ENCODE data around the gene ATP13A4. TPM values are rescaled to one million over a fixed set of nuclear protein-coding genes. Genes with fewer than 3 reads are reported as not detected.

The ATP13A4 gene
- total and polyA plus RNA-seq, 8 donors: 0.46 to 42.6 (median 17.0) TPM

DNA sequence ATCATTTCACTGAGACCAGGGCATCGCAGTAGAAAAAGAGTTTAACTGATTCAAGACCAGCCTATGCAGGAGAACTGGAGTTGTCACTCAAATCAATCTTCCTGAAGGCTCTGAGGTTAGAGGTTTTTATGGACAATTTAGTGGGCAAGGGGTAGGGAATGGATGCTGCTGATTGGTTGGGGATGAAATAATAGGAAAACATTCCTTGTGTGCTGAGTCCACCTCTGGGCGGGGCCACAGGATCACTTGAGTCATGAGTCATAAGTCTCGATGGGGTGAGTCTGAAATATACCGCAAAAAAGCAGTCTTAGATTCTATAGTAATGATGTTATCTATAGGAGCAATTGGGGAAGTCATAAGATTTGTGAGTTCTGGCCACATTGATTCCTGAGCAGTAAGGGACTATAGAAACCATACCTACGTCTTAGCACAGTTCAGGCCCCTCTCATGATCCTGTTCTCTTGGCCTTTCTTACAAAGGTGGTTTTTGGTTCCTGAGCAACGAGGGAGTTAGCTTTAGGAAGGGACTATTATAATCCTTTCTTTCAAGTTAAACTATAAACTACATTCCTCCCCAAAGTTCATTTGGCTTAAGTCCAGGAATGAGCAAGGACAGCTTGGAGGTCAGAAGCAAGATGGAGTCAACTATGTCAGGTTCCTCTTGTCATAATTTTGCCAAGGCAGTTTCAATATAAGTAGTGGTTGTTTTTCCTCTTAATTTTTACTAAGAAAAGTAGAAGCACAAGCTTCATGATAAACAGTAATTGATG is 35.6 kb upstream of the ATP13A4 start:
- peak in 1 of 2 donors; percentile 18 for DNase-seq
- intact Hi-C loops (cut with DNase I; ENCODE audit: low total_unique reads): no loop called here
- 69 to 84% (median 83%) methylated on average over 6 of the region's 6 CpGs for WGBS, 5 donors

DNA sequence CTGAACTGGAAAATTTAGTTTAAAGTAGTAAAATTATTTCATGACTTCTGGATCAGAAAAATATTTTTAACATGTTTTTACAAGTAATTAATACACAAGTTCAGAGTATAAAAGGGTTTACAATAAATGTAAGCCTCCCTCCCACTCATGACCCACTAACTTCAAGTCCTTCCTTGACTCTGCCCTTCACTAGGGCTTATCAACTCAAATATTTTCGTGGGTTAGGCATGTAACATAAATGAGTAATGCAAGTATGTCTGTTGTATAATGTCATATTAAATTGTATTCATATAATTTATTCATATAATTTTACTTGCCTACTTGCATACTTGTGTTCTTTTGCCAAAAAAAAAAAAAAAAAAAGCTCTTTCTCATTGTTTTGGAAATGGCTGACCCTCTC is 34.9 kb upstream of the ATP13A4 start:
- 28 to 40% (median 35%) methylated on average over 1 of the region's 1 CpG for WGBS, 5 donors
- H3K9me3 ChIP-seq: no peaks in the 10 kb centered on the region
- no peaks in the 10 kb centered on the region for H3K36me3 ChIP-seq
- H3K4me1 ChIP-seq: peaks cover 12 to 17% (median 15%) of the 10 kb centered on the region in 4 donors
- H3K27me3 ChIP-seq: no peaks in the 10 kb centered on the region
- H3K27ac ChIP-seq: no peak overlapping the region
- no peak for DNase-seq
- no peak overlapping the region for H3K4me3 ChIP-seq
- intact Hi-C loops (cut with DNase I; ENCODE audit: low total_unique reads): no loop called here
- TF ChIP-seq POLR2A (IDR thresholded peaks at IDR 0.05) (no peak), EP300 (IDR thresholded peaks at IDR 0.05) (no peak), POLR2AphosphoS5 (IDR thresholded peaks at IDR 0.05) (no peak)

More for the DNA sequence above, 35.6 kb upstream of the ATP13A4 start:
- no peaks in the 10 kb centered on the region for H3K36me3 ChIP-seq
- H3K4me3 ChIP-seq: no peak overlapping the region
- peaks cover 13 to 24% (median 22%) of the 10 kb centered on the region in 4 donors for H3K4me1 ChIP-seq
- H3K27ac ChIP-seq: no peak overlapping the region
- H3K9me3 ChIP-seq: no peaks in the 10 kb centered on the region
- TF ChIP-seq EP300 (IDR thresholded peaks at IDR 0.05) (no peak), POLR2AphosphoS5 (IDR thresholded peaks at IDR 0.05) (no peak), POLR2A (IDR thresholded peaks at IDR 0.05) (no peak)
- TF ChIP-seq, protein P1, sequence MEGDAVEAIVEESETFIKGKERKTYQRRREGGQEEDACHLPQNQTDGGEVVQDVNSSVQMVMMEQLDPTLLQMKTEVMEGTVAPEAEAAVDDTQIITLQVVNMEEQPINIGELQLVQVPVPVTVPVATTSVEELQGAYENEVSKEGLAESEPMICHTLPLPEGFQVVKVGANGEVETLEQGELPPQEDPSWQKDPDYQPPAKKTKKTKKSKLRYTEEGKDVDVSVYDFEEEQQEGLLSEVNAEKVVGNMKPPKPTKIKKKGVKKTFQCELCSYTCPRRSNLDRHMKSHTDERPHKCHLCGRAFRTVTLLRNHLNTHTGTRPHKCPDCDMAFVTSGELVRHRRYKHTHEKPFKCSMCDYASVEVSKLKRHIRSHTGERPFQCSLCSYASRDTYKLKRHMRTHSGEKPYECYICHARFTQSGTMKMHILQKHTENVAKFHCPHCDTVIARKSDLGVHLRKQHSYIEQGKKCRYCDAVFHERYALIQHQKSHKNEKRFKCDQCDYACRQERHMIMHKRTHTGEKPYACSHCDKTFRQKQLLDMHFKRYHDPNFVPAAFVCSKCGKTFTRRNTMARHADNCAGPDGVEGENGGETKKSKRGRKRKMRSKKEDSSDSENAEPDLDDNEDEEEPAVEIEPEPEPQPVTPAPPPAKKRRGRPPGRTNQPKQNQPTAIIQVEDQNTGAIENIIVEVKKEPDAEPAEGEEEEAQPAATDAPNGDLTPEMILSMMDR (IDR thresholded peaks at IDR 0.05): no peak
- H3K27me3 ChIP-seq: no peaks in the 10 kb centered on the region

DNA sequence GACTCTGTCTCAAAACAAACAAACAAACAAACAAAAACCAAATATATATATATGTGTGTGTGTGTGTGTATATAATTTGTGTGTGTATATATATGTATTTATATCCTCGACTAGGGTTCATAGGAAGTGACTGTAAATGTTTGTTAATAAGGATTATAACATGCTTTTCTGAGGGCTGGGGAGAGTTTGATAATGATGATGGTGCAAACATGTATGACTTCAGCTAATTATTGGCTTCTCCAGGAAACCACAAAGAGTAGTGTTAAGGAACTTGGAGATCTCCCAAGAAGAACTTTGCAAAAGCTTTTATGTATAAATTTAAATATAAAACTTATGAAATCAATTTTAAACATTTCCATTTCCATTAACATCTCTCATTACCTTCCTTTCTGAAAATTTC is 34.4 kb upstream of the ATP13A4 start:
- no peak for TF ChIP-seq POLR2A (IDR thresholded peaks at IDR 0.05)
- TF ChIP-seq, protein P1 (IDR thresholded peaks at IDR 0.05): no peak
- no peak for TF ChIP-seq EP300 (IDR thresholded peaks at IDR 0.05)
- no peak for TF ChIP-seq POLR2AphosphoS5 (IDR thresholded peaks at IDR 0.05)
- H3K27ac ChIP-seq: no peak overlapping the region
- no peaks in the 10 kb centered on the region for H3K27me3 ChIP-seq
- peaks cover 7 to 12% (median 10%) of the 10 kb centered on the region in 4 donors for H3K4me1 ChIP-seq
- WGBS, 5 donors: 29 to 47% (median 37%) methylated on average over 1 of the region's 1 CpG
- no peak overlapping the region for H3K4me3 ChIP-seq
- intact Hi-C loops (cut with DNase I; ENCODE audit: low total_unique reads): no loop called here
- no peaks in the 10 kb centered on the region for H3K36me3 ChIP-seq
- no peak for DNase-seq
- H3K9me3 ChIP-seq: no peaks in the 10 kb centered on the region

DNA sequence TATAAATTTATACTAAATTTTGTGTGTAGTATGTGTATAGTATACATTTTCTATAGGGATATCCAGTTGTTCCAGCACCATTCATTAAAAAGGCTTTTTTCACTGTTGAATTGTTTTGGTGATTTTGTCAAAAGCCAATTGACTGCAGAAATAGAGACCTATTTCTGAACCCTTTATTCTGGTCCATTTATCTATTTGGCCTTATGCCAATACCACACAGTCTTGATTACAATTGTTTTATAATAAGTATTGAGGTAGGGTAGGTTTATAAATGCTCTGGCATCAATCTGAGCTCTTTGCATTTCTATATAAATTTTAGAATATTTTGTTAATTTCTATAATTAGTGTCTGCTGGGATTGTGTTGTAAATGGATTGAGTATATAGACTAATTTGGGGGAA is 31.8 kb upstream of the ATP13A4 start:
- no peaks in the 10 kb centered on the region for H3K36me3 ChIP-seq
- no peaks in the 10 kb centered on the region for H3K4me1 ChIP-seq
- H3K4me3 ChIP-seq: no peak overlapping the region
- DNase-seq: no peak
- no peak overlapping the region for H3K27ac ChIP-seq
- TF ChIP-seq POLR2AphosphoS5 (IDR thresholded peaks at IDR 0.05) (no peak), POLR2A (IDR thresholded peaks at IDR 0.05) (no peak), EP300 (IDR thresholded peaks at IDR 0.05) (no peak)
- TF ChIP-seq, protein P1 (IDR thresholded peaks at IDR 0.05): no peak
- intact Hi-C loops (cut with DNase I; ENCODE audit: low total_unique reads): no loop called here
- H3K9me3 ChIP-seq: no peaks in the 10 kb centered on the region
- no peaks in the 10 kb centered on the region for H3K27me3 ChIP-seq

DNA sequence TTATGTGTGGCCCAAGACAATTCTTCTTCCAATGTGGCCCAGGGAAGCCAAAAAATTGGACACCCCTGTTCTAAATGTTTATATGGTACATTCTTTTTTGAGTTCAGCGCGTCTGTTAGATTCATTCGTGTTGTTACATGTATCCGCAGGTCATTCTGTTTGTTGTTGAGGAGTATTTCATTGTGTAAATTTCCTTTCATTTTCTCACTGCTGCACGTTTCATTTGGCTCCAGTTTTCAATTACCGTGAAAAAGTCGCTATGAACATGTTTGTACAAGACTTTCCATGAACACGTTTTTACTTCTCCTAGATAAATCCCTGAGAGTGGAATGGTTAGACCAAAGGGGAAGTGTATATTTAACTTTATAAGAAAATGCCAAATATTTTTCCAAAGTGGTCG is 30.8 kb upstream of the ATP13A4 start:
- WGBS, 5 donors: 76 to 82% (median 81%) methylated on average over 9 of the region's 9 CpGs
- TF ChIP-seq, protein P1 (IDR thresholded peaks at IDR 0.05): no peak
- TF ChIP-seq EP300 (IDR thresholded peaks at IDR 0.05) (no peak), POLR2AphosphoS5 (IDR thresholded peaks at IDR 0.05) (no peak)

More for the DNA sequence above, 30.8 kb upstream of the ATP13A4 start:
- Histone ChIP-seq H3K9me3 (no peaks in the 10 kb centered on the region), H3K27ac (no peak overlapping the region), H3K4me1 (no peaks in the 10 kb centered on the region), H3K4me3 (no peak overlapping the region), H3K36me3 (no peaks in the 10 kb centered on the region), H3K27me3 (no peaks in the 10 kb centered on the region)
- intact Hi-C loops (cut with DNase I; ENCODE audit: low total_unique reads): no loop called here
- DNase-seq: no peak
